Nephron progenitor cell (in vitro differentiated cells): ENCODE results near the gene FKBP6.
"Not testable (repeated sequence)": the region's sequence is repeated elsewhere in the genome, so short reads cannot be mapped to it uniquely, and the experiment has no call there.

ENCODE experiments used
- DNase-seq: peaks from one replicate; pipeline ENCODE4 v3.0.0; 2021
- H3K27ac Mint-ChIP-seq: 2 replicates; pipeline ENCODE4 v1.8.0; 2021; ENCODE audit warnings: mild to moderate bottlenecking, moderate library complexity, mixed read lengths
- H3K27me3 Mint-ChIP-seq: 2 replicates; pipeline ENCODE4 v1.8.0; 2021; ENCODE audit warnings: mild to moderate bottlenecking, low read depth, mixed read lengths; ENCODE audit not compliant: poor library complexity
- H3K36me3 Mint-ChIP-seq: 2 replicates; pipeline ENCODE4 v1.8.0; 2021; ENCODE audit warnings: low read depth, mixed read lengths
- H3K4me1 Mint-ChIP-seq: 2 replicates; pipeline ENCODE4 v1.8.0; 2021; ENCODE audit warnings: mixed read lengths
- H3K4me3 Mint-ChIP-seq: 2 replicates; pipeline ENCODE4 v1.8.0; 2021; ENCODE audit warnings: mild to moderate bottlenecking, moderate library complexity, mixed read lengths
- H3K9me3 Mint-ChIP-seq: 2 replicates; pipeline ENCODE4 v1.8.0; 2021; ENCODE audit warnings: mild to moderate bottlenecking, moderate library complexity, mixed read lengths
- CTCF ChIP-seq: fragments of 200-600 bp; sonication (generic); IDR thresholded peaks from 2 replicates; pipeline ENCODE4 v1.5.0; 2021; ENCODE audit warnings: antibody characterized with exemption

Gene FKBP6

GRCh38 chr7:73327922-73328321, at the start of gene FKBP6, which contains the start of gene TRIM50:
TSS of gene FKBP6 (plus strand) at chr7:73328161. CDS start at chr7:73328429, 268 bp downstream.
TSS of gene TRIM50 (minus strand) at chr7:73328082. CDS start at chr7:73324787, 3,295 bp downstream.
- peaks cover 27% of the 10 kb centered on the region for H3K4me1 Mint-ChIP-seq
- H3K27ac Mint-ChIP-seq, H3K27me3 Mint-ChIP-seq, H3K9me3 Mint-ChIP-seq, H3K4me3 Mint-ChIP-seq, DNase-seq, H3K36me3 Mint-ChIP-seq: not testable (repeated sequence)

GRCh38 chr7:73297235-73297634, 30.7 kb upstream of the FKBP6 start:
- not testable (repeated sequence) for DNase-seq, H3K36me3 Mint-ChIP-seq, H3K27ac Mint-ChIP-seq, H3K27me3 Mint-ChIP-seq, H3K4me1 Mint-ChIP-seq, H3K4me3 Mint-ChIP-seq, H3K9me3 Mint-ChIP-seq

- not testable (repeated sequence) for DNase-seq, H3K9me3 Mint-ChIP-seq, H3K4me1 Mint-ChIP-seq, H3K4me3 Mint-ChIP-seq, H3K36me3 Mint-ChIP-seq, H3K27ac Mint-ChIP-seq, H3K27me3 Mint-ChIP-seq
Measured at GRCh38 chr7:73297706-73298105, 30.3 kb upstream of the FKBP6 start.

GRCh38 chr7:73299812-73300211, 28.1 kb upstream of the FKBP6 start:
- H3K4me1 Mint-ChIP-seq, H3K27ac Mint-ChIP-seq, H3K4me3 Mint-ChIP-seq, DNase-seq, H3K36me3 Mint-ChIP-seq, H3K9me3 Mint-ChIP-seq, H3K27me3 Mint-ChIP-seq: not testable (repeated sequence)

- not testable (repeated sequence) for H3K27me3 Mint-ChIP-seq, H3K9me3 Mint-ChIP-seq, H3K4me3 Mint-ChIP-seq, DNase-seq, H3K36me3 Mint-ChIP-seq, H3K27ac Mint-ChIP-seq
- peaks cover 12% of the 10 kb centered on the region for H3K4me1 Mint-ChIP-seq
Measured at GRCh38 chr7:73301108-73301507, 26.9 kb upstream of the FKBP6 start.

- DNase-seq, H3K27me3 Mint-ChIP-seq, H3K27ac Mint-ChIP-seq, H3K4me3 Mint-ChIP-seq, H3K9me3 Mint-ChIP-seq: not testable (repeated sequence)
- peaks cover 26% of the 10 kb centered on the region for H3K4me1 Mint-ChIP-seq
- peaks cover 15% of the 10 kb centered on the region for H3K36me3 Mint-ChIP-seq
Measured at GRCh38 chr7:73302846-73303245, 25.1 kb upstream of the FKBP6 start.

- DNase-seq, result no peak
- TF ChIP-seq CTCF, result no peak
- H3K4me3 Mint-ChIP-seq, result no peak overlapping the region
- H3K9me3 Mint-ChIP-seq, result no peaks in the 10 kb centered on the region
- no peaks in the 10 kb centered on the region for H3K27me3 Mint-ChIP-seq
- peaks cover 33% of the 10 kb centered on the region for H3K4me1 Mint-ChIP-seq
- no peak overlapping the region for H3K27ac Mint-ChIP-seq
- H3K36me3 Mint-ChIP-seq, result peaks cover 15% of the 10 kb centered on the region
Measured at GRCh38 chr7:73303546-73303945, 24.4 kb upstream of the FKBP6 start.

- no peak overlapping the region for H3K27ac Mint-ChIP-seq
- peaks cover 15% of the 10 kb centered on the region for H3K36me3 Mint-ChIP-seq
- H3K27me3 Mint-ChIP-seq, result no peaks in the 10 kb centered on the region
- DNase-seq, result no peak
- H3K4me3 Mint-ChIP-seq, result no peak overlapping the region
- peaks cover 36% of the 10 kb centered on the region for H3K4me1 Mint-ChIP-seq
- no peak for TF ChIP-seq CTCF
- no peaks in the 10 kb centered on the region for H3K9me3 Mint-ChIP-seq
Measured at GRCh38 chr7:73304071-73304470, 23.9 kb upstream of the FKBP6 start.

GRCh38 chr7:73304612-73305387, 23.2 kb upstream of the FKBP6 start:
- DNase-seq, H3K27ac Mint-ChIP-seq, H3K4me3 Mint-ChIP-seq, H3K9me3 Mint-ChIP-seq, H3K27me3 Mint-ChIP-seq: not testable (repeated sequence)
- Mint-ChIP-seq H3K4me1 (peaks cover 33% of the 10 kb centered on the region), H3K36me3 (peaks cover 15% of the 10 kb centered on the region)
